Measurements from ENCODE around the gene PLOD3. TPM values are rescaled to one million over a fixed set of nuclear protein-coding genes. Genes with fewer than 3 reads are reported as not detected.

The PLOD3 gene
- total RNA-seq, 6 donors from 2014 or later = 38.2 to 104 (median 66.2) TPM

GRCh38 chr7:101169838-101170551, 47.4 kb downstream of the PLOD3 start:
- H3K36me3 ChIP-seq = no peaks in the 10 kb centered on the region
- WGBS, 2 donors = 1 to 3% methylated on average over 17 to 31 of the region's 33 CpGs
- H3K4me1 ChIP-seq = peaks cover 30 to 60% (median 39%) of the 10 kb centered on the region in 4 donors
- peak; percentile 42 to 75 for ATAC-seq (ENCODE audit: low FRiP score in 2 of 2)
- no peak overlapping the region for H3K27ac ChIP-seq
- H3K27me3 ChIP-seq = peaks cover 0 to 95% (median 66%) of the 10 kb centered on the region in 4 donors
- no peaks in the 10 kb centered on the region for H3K9me3 ChIP-seq
- no peak overlapping the region for H3K4me3 ChIP-seq
- no peak for TF ChIP-seq POLR2A (IDR thresholded peaks at IDR 0.05)
- TF ChIP-seq, protein P1, sequence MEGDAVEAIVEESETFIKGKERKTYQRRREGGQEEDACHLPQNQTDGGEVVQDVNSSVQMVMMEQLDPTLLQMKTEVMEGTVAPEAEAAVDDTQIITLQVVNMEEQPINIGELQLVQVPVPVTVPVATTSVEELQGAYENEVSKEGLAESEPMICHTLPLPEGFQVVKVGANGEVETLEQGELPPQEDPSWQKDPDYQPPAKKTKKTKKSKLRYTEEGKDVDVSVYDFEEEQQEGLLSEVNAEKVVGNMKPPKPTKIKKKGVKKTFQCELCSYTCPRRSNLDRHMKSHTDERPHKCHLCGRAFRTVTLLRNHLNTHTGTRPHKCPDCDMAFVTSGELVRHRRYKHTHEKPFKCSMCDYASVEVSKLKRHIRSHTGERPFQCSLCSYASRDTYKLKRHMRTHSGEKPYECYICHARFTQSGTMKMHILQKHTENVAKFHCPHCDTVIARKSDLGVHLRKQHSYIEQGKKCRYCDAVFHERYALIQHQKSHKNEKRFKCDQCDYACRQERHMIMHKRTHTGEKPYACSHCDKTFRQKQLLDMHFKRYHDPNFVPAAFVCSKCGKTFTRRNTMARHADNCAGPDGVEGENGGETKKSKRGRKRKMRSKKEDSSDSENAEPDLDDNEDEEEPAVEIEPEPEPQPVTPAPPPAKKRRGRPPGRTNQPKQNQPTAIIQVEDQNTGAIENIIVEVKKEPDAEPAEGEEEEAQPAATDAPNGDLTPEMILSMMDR (IDR thresholded peaks at IDR 0.05) = peak; percentile 84 to 91 (median 87)
- DNase-seq = peak; percentile 71 to 91

GRCh38 chr7:101169110-101169837, 48.1 kb downstream of the PLOD3 start:
- H3K4me3 ChIP-seq = no peak overlapping the region
- H3K9me3 ChIP-seq = no peaks in the 10 kb centered on the region
- no peaks in the 10 kb centered on the region for H3K36me3 ChIP-seq
- TF ChIP-seq EP300 (IDR thresholded peaks at IDR 0.05) (no peak), POLR2AphosphoS5 (IDR thresholded peaks at IDR 0.05) (no peak), POLR2A (IDR thresholded peaks at IDR 0.05) (no peak)
- TF ChIP-seq, protein P1 (IDR thresholded peaks at IDR 0.05) = no peak
- 1 to 3% methylated on average over 13 to 18 of the region's 18 CpGs for WGBS, 2 donors
- ATAC-seq (ENCODE audit: low FRiP score in 2 of 2) (no peak), DNase-seq (no peak)
- H3K4me1 ChIP-seq = peaks cover 36 to 62% (median 46%) of the 10 kb centered on the region in 4 donors
- peaks cover 0 to 95% (median 67%) of the 10 kb centered on the region in 4 donors for H3K27me3 ChIP-seq
- no peak overlapping the region for H3K27ac ChIP-seq

GRCh38 chr7:101168412-101169049, 48.9 kb downstream of the PLOD3 start:
- no peaks in the 10 kb centered on the region for H3K36me3 ChIP-seq
- TF ChIP-seq POLR2AphosphoS5 (IDR thresholded peaks at IDR 0.05) = no peak
- no peak for TF ChIP-seq POLR2A (IDR thresholded peaks at IDR 0.05)
- TF ChIP-seq, protein P1 (IDR thresholded peaks at IDR 0.05) = no peak
- WGBS, 2 donors = 0 to 3% methylated on average over 6 of the region's 6 CpGs
- ATAC-seq (ENCODE audit: low FRiP score in 2 of 2) = no peak
- no peak overlapping the region for H3K4me3 ChIP-seq
- H3K27ac ChIP-seq = no peak overlapping the region
- DNase-seq = no peak
- peaks cover 39 to 62% (median 49%) of the 10 kb centered on the region in 4 donors for H3K4me1 ChIP-seq
- H3K9me3 ChIP-seq = no peaks in the 10 kb centered on the region
- H3K27me3 ChIP-seq = peaks cover 0 to 95% (median 68%) of the 10 kb centered on the region in 4 donors

DNA sequence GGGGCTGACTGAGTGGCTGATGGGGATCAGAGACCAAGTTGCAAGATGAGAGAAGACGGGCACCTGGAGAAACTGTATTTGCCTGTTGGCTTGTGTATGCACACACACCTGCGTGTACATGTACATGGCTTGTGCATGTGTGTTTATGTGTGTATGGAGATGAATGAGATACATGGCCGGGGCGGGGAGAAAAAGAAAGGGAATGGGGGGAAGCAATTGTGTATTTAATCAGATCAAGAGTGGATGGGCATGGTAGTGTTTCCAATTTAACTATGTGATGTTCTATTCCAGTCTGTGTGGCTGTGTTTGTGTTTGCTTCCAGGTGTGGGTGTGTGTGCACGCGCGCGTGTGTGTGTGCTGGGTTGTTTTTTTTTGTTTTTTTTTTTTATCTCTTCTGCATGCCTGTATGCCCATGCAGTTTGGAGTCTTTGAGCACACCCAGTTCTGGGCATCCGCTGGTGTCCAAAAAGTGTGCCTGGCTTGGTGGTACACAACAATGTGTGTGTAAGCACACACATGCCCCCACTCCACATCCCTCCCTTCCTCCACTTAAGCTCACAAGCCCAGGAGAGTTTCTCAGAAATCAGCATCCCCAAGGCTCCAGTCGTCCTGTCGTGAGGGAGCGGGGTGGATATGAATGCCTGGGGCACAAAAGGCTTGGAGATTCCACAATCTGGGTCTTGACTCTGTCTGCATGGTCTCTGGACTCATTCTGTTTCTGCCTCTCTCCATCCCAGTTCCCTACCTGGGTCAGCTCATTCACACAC, 49.6 kb downstream of the PLOD3 start:
- Histone ChIP-seq H3K4me3 (no peak overlapping the region), H3K36me3 (no peaks in the 10 kb centered on the region), H3K9me3 (no peaks in the 10 kb centered on the region), H3K27ac (no peak overlapping the region), H3K27me3 (peaks cover 0 to 95% (median 65%) of the 10 kb centered on the region in 4 donors), H3K4me1 (peaks cover 39 to 62% (median 50%) of the 10 kb centered on the region in 4 donors)
- WGBS, 2 donors = 2 to 7% methylated on average over 12 of the region's 12 CpGs
- DNase-seq = no peak
- no peak for TF ChIP-seq POLR2AphosphoS5 (IDR thresholded peaks at IDR 0.05)
- TF ChIP-seq POLR2A (IDR thresholded peaks at IDR 0.05) = no peak
- TF ChIP-seq, protein P1 (IDR thresholded peaks at IDR 0.05) = no peak
- TF ChIP-seq EP300 (IDR thresholded peaks at IDR 0.05) = no peak
- no peak for ATAC-seq (ENCODE audit: low FRiP score in 2 of 2)
